ENCODE data around the gene KCTD7.

GRCh38 chr7:66669496-66669895, 40.8 kb downstream of the KCTD7 start:
- TF ChIP-seq CTCF (IDR thresholded peaks at IDR 0.05; ENCODE audit: low read depth, low read length), result no peak
- TF ChIP-seq EZH2phosphoT487 (IDR thresholded peaks at IDR 0.05; ENCODE audit: low read depth), result no peak

Data from OCI-LY3 (cell line).